ENCODE data around the gene SLC35F1. TPM values are rescaled to one million over a fixed set of nuclear protein-coding genes. Genes with fewer than 3 reads are reported as not detected.

The SLC35F1 gene
- total and polyA plus RNA-seq, 2 donors (not counting 1 experiment from before 2014, with no cell fraction given), result not detected

DNA sequence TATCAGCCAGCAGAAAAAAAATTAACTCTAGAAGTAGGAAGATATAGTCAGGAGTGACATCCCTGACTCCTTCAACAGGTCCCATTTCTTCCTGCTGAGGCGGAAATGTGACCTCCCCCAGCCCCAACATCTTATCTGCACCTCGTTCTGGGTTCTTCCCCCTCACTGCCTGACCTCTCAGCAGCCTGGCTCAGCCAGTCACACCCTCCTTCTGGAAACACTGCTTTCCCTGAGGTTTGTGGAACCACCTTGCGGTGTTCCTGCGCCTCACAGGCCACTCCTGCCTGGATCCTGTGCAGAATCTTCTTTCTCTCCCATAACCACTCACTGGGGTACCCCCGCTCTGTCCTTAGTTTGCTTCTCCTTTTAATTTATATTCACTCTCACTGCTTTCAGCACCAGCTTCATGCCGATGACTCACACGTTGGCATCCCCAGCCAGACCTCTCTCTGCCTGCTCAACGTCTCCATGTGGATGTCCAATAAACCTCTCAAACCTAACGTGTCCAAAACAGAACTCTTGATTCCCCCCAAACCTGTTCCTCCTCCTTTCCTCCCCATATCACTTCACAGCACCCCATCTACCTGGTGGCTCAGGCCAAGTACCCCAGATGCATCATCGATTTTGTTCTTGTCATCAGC, 418.3 kb downstream of the SLC35F1 start:
- ATAC-seq (ENCODE audit: low read depth), result no peak
- CTCF ChIA-PET, result no interaction called here
- no peak overlapping the region for H3K4me2 ChIP-seq (replicated peaks; ENCODE audit: low read depth, low read length, poor library complexity, severe bottlenecking)

DNA sequence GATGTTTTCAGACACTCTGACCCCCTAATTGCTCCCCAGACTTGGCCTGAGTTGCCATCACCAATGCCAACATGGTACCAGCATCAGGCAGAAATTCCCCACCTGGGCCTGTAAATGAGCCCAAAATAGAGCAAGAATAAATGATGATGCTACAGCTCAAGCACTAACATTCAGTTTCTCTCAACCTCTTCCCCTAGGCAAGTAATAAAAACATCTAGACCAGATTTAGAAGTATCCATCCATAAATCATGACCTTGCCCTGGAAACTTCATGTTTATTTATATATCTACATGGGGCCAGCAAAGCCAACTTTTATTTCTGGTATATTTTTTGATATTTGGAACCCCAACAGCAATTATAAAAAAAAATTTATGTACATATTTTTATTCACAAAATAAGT, 419.6 kb downstream of the SLC35F1 start:
- CTCF ChIA-PET, result no interaction called here
- Histone ChIP-seq H3K4me2 (replicated peaks; ENCODE audit: low read depth, low read length, poor library complexity, severe bottlenecking) (no peak overlapping the region), H3K36me3 (replicated peaks in 1 of 2; ENCODE audit: control extremely low read depth in 1 of 2, control insufficient read depth in 1 of 2, extremely low read depth in 1 of 2, insufficient read depth in 2 of 2, low read length in 1 of 2) (no peaks in the 10 kb centered on the region), H3K9ac (ENCODE audit: low read length) (no peak overlapping the region), H3K9me3 (ENCODE audit: control extremely low read depth in 1 of 3, control insufficient read depth in 2 of 3, insufficient read depth in 1 of 3, low read length in 2 of 3) (no peaks in the 10 kb centered on the region), H3K79me2 (ENCODE audit: control insufficient read depth, insufficient read depth, low read length) (no peaks in the 10 kb centered on the region), H3K27ac (ENCODE audit: low read length in 2 of 2) (no peak overlapping the region), H4K20me1 (ENCODE audit: control insufficient read depth, insufficient read depth, low read length, poor library complexity, severe bottlenecking) (no peaks in the 10 kb centered on the region), H2AFZ (ENCODE audit: insufficient read depth, low read depth, low read length, poor library complexity, severe bottlenecking) (no peak overlapping the region), H3K4me1 (ENCODE audit: control insufficient read depth in 2 of 2, insufficient read depth in 2 of 2, low read length in 2 of 2) (no peaks in the 10 kb centered on the region), H3K27me3 (replicated peaks in 1 of 4; ENCODE audit: control extremely low read depth in 1 of 4, control insufficient read depth in 3 of 4, insufficient read depth in 4 of 4, low read length in 3 of 4) (peaks cover 0 to 4% (median 0%) of the 10 kb centered on the region in 4 experiments), H3K4me3 (ENCODE audit: control extremely low read depth in 1 of 5, extremely low read depth in 1 of 5, insufficient read depth in 1 of 5, low read depth in 2 of 5, low read length in 4 of 5) (no peak overlapping the region)
- Mint-ChIP-seq H3K9me3 (ENCODE audit: insufficient read depth) (no peaks in the 10 kb centered on the region), H3K27ac (no peak overlapping the region), H3K4me3 (no peak overlapping the region), H3K27me3 (no peaks in the 10 kb centered on the region), H3K4me1 (no peaks in the 10 kb centered on the region)
- DNase-seq (no peak), ATAC-seq (ENCODE audit: low read depth) (no peak)
- intact Hi-C loops (cut with micrococcal nuclease), result no loop called here
- POLR2A ChIA-PET, result no interaction called here
- no peak for TF ChIP-seq CTCF (IDR thresholded peaks at IDR 0.05)
- TF ChIP-seq EZH2 (IDR thresholded peaks at IDR 0.05; ENCODE audit: borderline replicate concordance, insufficient read depth, low read depth, low read length, poor library complexity, severe bottlenecking), result no peak

More for the DNA sequence above, 418.3 kb downstream of the SLC35F1 start:
- no peaks in the 10 kb centered on the region for H3K9me3 ChIP-seq (ENCODE audit: control extremely low read depth in 1 of 3, control insufficient read depth in 2 of 3, insufficient read depth in 1 of 3, low read length in 2 of 3)
- DNase-seq, result no peak
- Mint-ChIP-seq H3K4me1 (no peaks in the 10 kb centered on the region), H3K27me3 (no peaks in the 10 kb centered on the region), H3K27ac (no peak overlapping the region), H3K9me3 (ENCODE audit: insufficient read depth) (no peaks in the 10 kb centered on the region), H3K4me3 (no peak overlapping the region)
- 91% methylated on average over 10 of the region's 10 CpGs for WGBS (ENCODE audit: insufficient coverage)
- no peak for TF ChIP-seq CTCF (IDR thresholded peaks at IDR 0.05)
- TF ChIP-seq EZH2 (IDR thresholded peaks at IDR 0.05; ENCODE audit: borderline replicate concordance, insufficient read depth, low read depth, low read length, poor library complexity, severe bottlenecking), result no peak
- H3K9ac ChIP-seq (ENCODE audit: low read length), result no peak overlapping the region
- H4K20me1 ChIP-seq (ENCODE audit: control insufficient read depth, insufficient read depth, low read length, poor library complexity, severe bottlenecking), result no peaks in the 10 kb centered on the region
- H3K4me3 ChIP-seq (ENCODE audit: control extremely low read depth in 1 of 5, extremely low read depth in 1 of 5, insufficient read depth in 1 of 5, low read depth in 2 of 5, low read length in 4 of 5), result no peak overlapping the region
- H3K79me2 ChIP-seq (ENCODE audit: control insufficient read depth, insufficient read depth, low read length), result no peaks in the 10 kb centered on the region
- H3K4me1 ChIP-seq (ENCODE audit: control insufficient read depth in 2 of 2, insufficient read depth in 2 of 2, low read length in 2 of 2), result no peaks in the 10 kb centered on the region
- intact Hi-C loops (cut with micrococcal nuclease), result no loop called here
- peaks cover 0 to 4% (median 0%) of the 10 kb centered on the region in 4 experiments for H3K27me3 ChIP-seq (replicated peaks in 1 of 4; ENCODE audit: control extremely low read depth in 1 of 4, control insufficient read depth in 3 of 4, insufficient read depth in 4 of 4, low read length in 3 of 4)
- no peaks in the 10 kb centered on the region for H3K36me3 ChIP-seq (replicated peaks in 1 of 2; ENCODE audit: control extremely low read depth in 1 of 2, control insufficient read depth in 1 of 2, extremely low read depth in 1 of 2, insufficient read depth in 2 of 2, low read length in 1 of 2)
- H2AFZ ChIP-seq (ENCODE audit: insufficient read depth, low read depth, low read length, poor library complexity, severe bottlenecking), result no peak overlapping the region
- no peak overlapping the region for H3K27ac ChIP-seq (ENCODE audit: low read length in 2 of 2)
- POLR2A ChIA-PET, result no interaction called here
